HEK293 (cell line): ENCODE results near the gene TESMIN.

Source experiments
- CTCF ChIP-seq: fragments of 450-650 bp; formaldehyde crosslinking; IDR thresholded peaks from 2 replicates; pipeline ENCODE4 v1.5.1; 2016; ENCODE audit warnings: missing biosample characterization, missing genetic modification characterization
- GLIS1 ChIP-seq: fragments of 450-650 bp; formaldehyde crosslinking; IDR thresholded peaks from 2 replicates; pipeline ENCODE4 v1.5.1; 2016; ENCODE audit warnings: missing biosample characterization, missing genetic modification characterization
- HOXD13 ChIP-seq: sonication (generic); formaldehyde crosslinking; IDR thresholded peaks from 2 replicates; pipeline ENCODE4 v1.8.0; 2022; ENCODE audit warnings: missing genetic modification reagents, borderline replicate concordance
- MEIS1 ChIP-seq: sonication (generic); formaldehyde crosslinking; IDR thresholded peaks from 2 replicates; pipeline ENCODE4 v1.8.1; 2022; ENCODE audit warnings: missing genetic modification reagents, mild to moderate bottlenecking, borderline replicate concordance
- PRDM2 ChIP-seq: fragments of 450-650 bp; formaldehyde crosslinking; IDR thresholded peaks from 2 replicates; pipeline ENCODE4 v1.5.1; 2016; ENCODE audit warnings: missing biosample characterization, missing genetic modification characterization, borderline replicate concordance
- REST ChIP-seq: fragments of 450-650 bp; formaldehyde crosslinking; IDR thresholded peaks from 2 replicates; pipeline ENCODE4 v1.5.1; 2016; ENCODE audit warnings: missing biosample characterization, missing genetic modification characterization
- ZEB2 ChIP-seq: fragments of 450-650 bp; formaldehyde crosslinking; IDR thresholded peaks from 2 replicates; pipeline ENCODE4 v1.5.1; 2016; ENCODE audit warnings: missing biosample characterization, missing genetic modification characterization
- ZNF175 ChIP-seq: fragments of 450-650 bp; formaldehyde crosslinking; IDR thresholded peaks from 2 replicates; pipeline ENCODE4 v1.5.1; 2016; ENCODE audit warnings: missing biosample characterization, missing genetic modification characterization

GRCh38 chr11:68776442-68777235 lies 25.3 kb upstream of the TESMIN start:
- TF ChIP-seq ZNF175 (no peak), CTCF (tag by site-specific recombination) (no peak), HOXD13 (CRISPR knock-in tag) (no peak), PRDM2 (tag by site-specific recombination) (no peak), GLIS1 (tag by site-specific recombination) (no peak), MEIS1 (no peak), REST (tag by site-specific recombination) (no peak), ZEB2 (no peak)
